PC-3 (cell line): ENCODE data around the gene VWA1.
"Not testable (repeated sequence)": the region's sequence is repeated elsewhere in the genome, so short reads cannot be mapped to it uniquely, and the experiment has no call there.

Experiments
- EZH2 ChIP-seq: fragments of 300-600 bp; sonication (generic); IDR thresholded peaks from one replicate; pipeline ENCODE4 v1.6.1; 2017; ENCODE audit warnings: antibody characterized with exemption, mild to moderate bottlenecking, low read length; ENCODE audit not compliant: unreplicated experiment
- EZH2phosphoT487 ChIP-seq: fragments of 300-600 bp; sonication (generic); IDR thresholded peaks from 2 replicates; pipeline ENCODE4 v1.6.1; 2018; ENCODE audit warnings: mild to moderate bottlenecking, antibody characterized with exemption, low read length, borderline replicate concordance
- TF ChIP-seq, protein P1 (sequence below): fragments of 300-600 bp; sonication (generic); conservative IDR thresholded peaks from 2 replicates; pipeline ENCODE4 v1.5.1; 2017; ENCODE audit warnings: antibody characterized with exemption, low read depth, mild to moderate bottlenecking, low read length

DNA sequence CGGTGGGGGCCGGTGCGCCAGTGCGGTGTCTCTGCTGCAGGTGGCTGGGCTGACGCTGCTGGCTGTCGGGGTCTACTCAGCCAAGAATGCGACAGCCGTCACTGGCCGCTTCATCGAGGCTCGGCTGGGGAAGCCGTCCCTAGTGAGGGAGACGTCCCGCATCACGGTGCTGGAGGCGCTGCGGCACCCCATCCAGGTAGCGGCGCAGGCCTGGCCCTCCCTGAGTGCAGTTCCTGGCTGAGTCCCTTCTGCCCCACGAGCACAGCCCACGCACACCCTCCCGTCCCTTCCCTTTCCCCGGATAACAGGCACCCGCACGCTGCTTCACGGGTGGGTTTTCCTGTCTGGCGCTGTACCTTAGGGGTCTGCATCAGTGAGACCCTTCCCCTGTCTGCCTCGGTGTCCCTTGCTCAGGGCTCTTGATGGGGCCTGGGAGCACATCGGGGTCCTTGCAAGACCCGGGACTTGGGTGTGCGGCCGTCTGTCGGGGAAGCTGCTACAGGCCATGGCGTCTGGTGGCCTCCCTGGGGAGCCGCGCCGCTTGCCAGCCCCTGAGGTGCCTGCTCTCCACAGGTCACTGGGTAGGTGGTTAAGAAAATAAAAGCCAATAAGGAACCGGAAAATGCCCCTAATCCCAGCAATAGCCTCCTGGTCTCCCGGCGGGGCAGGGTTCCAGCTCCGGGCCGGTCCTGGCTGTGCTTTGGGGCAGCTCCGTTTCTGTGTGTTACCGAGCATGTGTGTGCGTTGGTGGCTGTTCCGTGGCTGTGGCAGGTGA, 49.7 kb downstream of the VWA1 start:
- TF ChIP-seq, protein P1, sequence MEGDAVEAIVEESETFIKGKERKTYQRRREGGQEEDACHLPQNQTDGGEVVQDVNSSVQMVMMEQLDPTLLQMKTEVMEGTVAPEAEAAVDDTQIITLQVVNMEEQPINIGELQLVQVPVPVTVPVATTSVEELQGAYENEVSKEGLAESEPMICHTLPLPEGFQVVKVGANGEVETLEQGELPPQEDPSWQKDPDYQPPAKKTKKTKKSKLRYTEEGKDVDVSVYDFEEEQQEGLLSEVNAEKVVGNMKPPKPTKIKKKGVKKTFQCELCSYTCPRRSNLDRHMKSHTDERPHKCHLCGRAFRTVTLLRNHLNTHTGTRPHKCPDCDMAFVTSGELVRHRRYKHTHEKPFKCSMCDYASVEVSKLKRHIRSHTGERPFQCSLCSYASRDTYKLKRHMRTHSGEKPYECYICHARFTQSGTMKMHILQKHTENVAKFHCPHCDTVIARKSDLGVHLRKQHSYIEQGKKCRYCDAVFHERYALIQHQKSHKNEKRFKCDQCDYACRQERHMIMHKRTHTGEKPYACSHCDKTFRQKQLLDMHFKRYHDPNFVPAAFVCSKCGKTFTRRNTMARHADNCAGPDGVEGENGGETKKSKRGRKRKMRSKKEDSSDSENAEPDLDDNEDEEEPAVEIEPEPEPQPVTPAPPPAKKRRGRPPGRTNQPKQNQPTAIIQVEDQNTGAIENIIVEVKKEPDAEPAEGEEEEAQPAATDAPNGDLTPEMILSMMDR, result not testable (repeated sequence)
- TF ChIP-seq EZH2, EZH2phosphoT487: not testable (repeated sequence)
